ENCODE data around the gene TEKT5.

TEKT5 gene

GRCh38 chr16:10675216-10675615 lies 19.5 kb downstream of the TEKT5 start:
- TF ChIP-seq YY1 (IDR thresholded peaks at IDR 0.05; ENCODE audit: low read depth), result no peak
- TF ChIP-seq TEAD4 (IDR thresholded peaks at IDR 0.05), result no peak
- TF ChIP-seq FOXM1 (IDR thresholded peaks at IDR 0.05; ENCODE audit: borderline replicate concordance, low read depth), result no peak
- TF ChIP-seq NFIC (IDR thresholded peaks at IDR 0.05), result no peak
- TF ChIP-seq TAF1 (IDR thresholded peaks at IDR 0.05; ENCODE audit: low read depth), result no peak
- TF ChIP-seq EGR1 (IDR thresholded peaks at IDR 0.05), result no peak
- TF ChIP-seq REST (IDR thresholded peaks at IDR 0.05; ENCODE audit: low read depth), result no peak
- TF ChIP-seq USF1 (IDR thresholded peaks at IDR 0.05), result no peak
- TF ChIP-seq CREB1 (IDR thresholded peaks at IDR 0.05; ENCODE audit: low read depth), result no peak
- no peak for TF ChIP-seq TCF12 (IDR thresholded peaks at IDR 0.05; ENCODE audit: low read depth)
- TF ChIP-seq MAX (IDR thresholded peaks at IDR 0.05), result no peak
- TF ChIP-seq RAD21 (IDR thresholded peaks at IDR 0.05; ENCODE audit: low read depth), result no peak
- TF ChIP-seq ZBTB7A (IDR thresholded peaks at IDR 0.05; ENCODE audit: low read depth), result no peak
- TF ChIP-seq CEBPB (IDR thresholded peaks at IDR 0.05), result no peak
- TF ChIP-seq EP300 (IDR thresholded peaks at IDR 0.05; ENCODE audit: borderline replicate concordance), result no peak

GRCh38 chr16:10671729-10672128 lies 23.0 kb downstream of the TEKT5 start:
- TF ChIP-seq EP300 (IDR thresholded peaks at IDR 0.05; ENCODE audit: borderline replicate concordance) (no peak), CEBPB (IDR thresholded peaks at IDR 0.05) (no peak), FOXM1 (IDR thresholded peaks at IDR 0.05; ENCODE audit: borderline replicate concordance, low read depth) (no peak), USF1 (IDR thresholded peaks at IDR 0.05) (no peak), TCF12 (IDR thresholded peaks at IDR 0.05; ENCODE audit: low read depth) (no peak), TEAD4 (IDR thresholded peaks at IDR 0.05) (no peak), NFIC (IDR thresholded peaks at IDR 0.05) (no peak), YY1 (IDR thresholded peaks at IDR 0.05; ENCODE audit: low read depth) (no peak), RAD21 (IDR thresholded peaks at IDR 0.05; ENCODE audit: low read depth) (no peak), ZBTB7A (IDR thresholded peaks at IDR 0.05; ENCODE audit: low read depth) (no peak), EGR1 (IDR thresholded peaks at IDR 0.05) (no peak), MAX (IDR thresholded peaks at IDR 0.05) (no peak), REST (IDR thresholded peaks at IDR 0.05; ENCODE audit: low read depth) (no peak), TAF1 (IDR thresholded peaks at IDR 0.05; ENCODE audit: low read depth) (no peak), CREB1 (IDR thresholded peaks at IDR 0.05; ENCODE audit: low read depth) (no peak)

GRCh38 chr16:10669791-10670190 lies 24.9 kb downstream of the TEKT5 start:
- no peak for TF ChIP-seq TCF12 (IDR thresholded peaks at IDR 0.05; ENCODE audit: low read depth)
- TF ChIP-seq EGR1 (IDR thresholded peaks at IDR 0.05), result no peak
- TF ChIP-seq TEAD4 (IDR thresholded peaks at IDR 0.05), result no peak
- TF ChIP-seq CEBPB (IDR thresholded peaks at IDR 0.05), result no peak
- no peak for TF ChIP-seq ZBTB7A (IDR thresholded peaks at IDR 0.05; ENCODE audit: low read depth)
- no peak for TF ChIP-seq NFIC (IDR thresholded peaks at IDR 0.05)
- no peak for TF ChIP-seq USF1 (IDR thresholded peaks at IDR 0.05)

- TF ChIP-seq RAD21 (IDR thresholded peaks at IDR 0.05; ENCODE audit: low read depth) (peak; percentile 32; the same call in 1 of the 2 replicates), TEAD4 (IDR thresholded peaks at IDR 0.05) (no peak)
Observed at GRCh38 chr16:10668322-10669045, 26.2 kb downstream of the TEKT5 start.

- no peak for TF ChIP-seq CREB1 (IDR thresholded peaks at IDR 0.05; ENCODE audit: low read depth)
- TF ChIP-seq NFIC (IDR thresholded peaks at IDR 0.05), result no peak
- no peak for TF ChIP-seq TCF12 (IDR thresholded peaks at IDR 0.05; ENCODE audit: low read depth)
- TF ChIP-seq MAX (IDR thresholded peaks at IDR 0.05), result no peak
- TF ChIP-seq YY1 (IDR thresholded peaks at IDR 0.05; ENCODE audit: low read depth), result no peak
- TF ChIP-seq ZBTB7A (IDR thresholded peaks at IDR 0.05; ENCODE audit: low read depth), result no peak
- no peak for TF ChIP-seq CEBPB (IDR thresholded peaks at IDR 0.05)
- no peak for TF ChIP-seq REST (IDR thresholded peaks at IDR 0.05; ENCODE audit: low read depth)
- no peak for TF ChIP-seq EGR1 (IDR thresholded peaks at IDR 0.05)
- no peak for TF ChIP-seq TEAD4 (IDR thresholded peaks at IDR 0.05)
- TF ChIP-seq TAF1 (IDR thresholded peaks at IDR 0.05; ENCODE audit: low read depth), result no peak
- TF ChIP-seq FOXM1 (IDR thresholded peaks at IDR 0.05; ENCODE audit: borderline replicate concordance, low read depth), result no peak
- TF ChIP-seq EP300 (IDR thresholded peaks at IDR 0.05; ENCODE audit: borderline replicate concordance), result no peak
- TF ChIP-seq USF1 (IDR thresholded peaks at IDR 0.05), result no peak
- TF ChIP-seq RAD21 (IDR thresholded peaks at IDR 0.05; ENCODE audit: low read depth), result no peak
Observed at GRCh38 chr16:10667239-10667638, 27.5 kb downstream of the TEKT5 start.

Data from Ishikawa (cell line).